ENCODE results near the gene MIOX. TPM values are rescaled to one million over a fixed set of nuclear protein-coding genes. Genes with fewer than 3 reads are reported as not detected.

The MIOX gene
- total RNA-seq, 1 experiment from 2014 or later = 0.39 TPM

DNA sequence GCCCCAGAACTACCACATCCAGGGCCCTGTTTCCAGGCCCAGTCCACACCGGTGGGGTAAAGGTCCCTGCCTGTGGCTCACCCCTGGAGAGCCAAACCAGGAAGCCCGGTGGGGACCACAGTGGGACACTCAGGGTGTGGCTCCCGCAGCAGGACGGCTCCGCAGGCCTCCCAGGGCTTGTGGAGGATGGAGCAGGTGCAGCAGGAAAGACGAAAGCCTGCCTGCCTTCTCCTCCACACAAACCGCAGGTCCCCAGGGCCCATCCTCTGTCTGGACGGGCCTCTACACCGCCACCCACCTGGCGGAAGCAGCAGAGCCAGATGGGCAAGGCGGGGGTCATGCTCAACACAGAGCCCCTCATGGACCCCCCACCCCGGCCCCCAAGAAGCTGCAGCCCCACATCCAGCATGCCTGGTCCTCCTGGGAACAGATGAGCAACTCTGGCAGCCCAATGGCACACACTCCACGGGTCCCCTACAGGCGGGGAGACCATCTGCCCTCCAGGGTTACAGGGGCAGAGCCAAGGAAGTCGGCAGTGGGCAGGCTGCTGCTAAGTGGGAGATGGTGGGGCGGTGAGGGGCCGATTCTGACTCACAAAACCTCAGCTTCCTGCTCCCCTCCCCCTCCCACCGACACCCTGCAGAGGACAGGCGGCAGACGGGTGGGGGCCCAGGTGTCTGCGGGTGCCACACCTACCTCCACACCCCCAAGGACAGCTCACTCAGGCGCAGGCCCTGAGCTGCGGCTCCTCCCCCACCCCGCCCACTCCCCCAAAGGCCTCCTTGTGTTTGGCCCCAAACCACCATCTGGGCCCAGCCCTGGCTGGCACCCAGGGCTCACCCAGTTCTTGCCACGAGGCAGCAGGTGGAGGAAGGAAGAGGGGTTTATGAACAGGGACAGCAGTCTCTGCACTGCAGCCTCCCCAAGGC lies 17.0 kb upstream of the MIOX start:
- Histone ChIP-seq H3K9me3 (ENCODE audit: control insufficient read depth in 1 of 2, insufficient read depth in 1 of 2, low read depth in 1 of 2, low read length in 2 of 2) (no peaks in the 10 kb centered on the region), H3K4me3 (replicated peaks in 1 of 2; ENCODE audit: low read depth in 1 of 2, low read length in 2 of 2) (0 out of 4 replicates have a peak overlapping the region, but pooled peaks of 1 of the 2 experiments have one; percentile 3), H3K9me2 (ENCODE audit: insufficient read depth) (no peaks in the 10 kb centered on the region), H3K4me1 (ENCODE audit: control insufficient read depth in 1 of 2, insufficient read depth in 2 of 2, low read length in 2 of 2) (peaks cover 27 to 48% of the 10 kb centered on the region in 2 experiments), H3K36me3 (ENCODE audit: control insufficient read depth in 1 of 2, insufficient read depth in 2 of 2, low read length in 2 of 2) (peaks cover 5% of the 10 kb centered on the region in 2 experiments; a peak in 3 of 4 replicates), H2AFZ (ENCODE audit: low read depth, low read length, poor library complexity, severe bottlenecking) (no peak overlapping the region), H3K79me2 (ENCODE audit: insufficient read depth, low read length) (peaks cover 61% of the 10 kb centered on the region), H3K9ac (ENCODE audit: low read length) (no peak overlapping the region), H3K4me2 (ENCODE audit: low read length) (peak overlapping the region; percentile 62), H4K20me1 (ENCODE audit: insufficient read depth) (peaks cover 6% of the 10 kb centered on the region; the same call in 1 of the 2 replicates), H3K27ac (ENCODE audit: low read depth, low read length) (peak overlapping the region; percentile 55; the same call in 1 of the 2 replicates), H3K27me3 (ENCODE audit: insufficient read depth, low read length) (no peaks in the 10 kb centered on the region)
- intact Hi-C loops (cut with micrococcal nuclease) = no loop called here
- DNase-seq (ENCODE audit: low read depth, low spot score) (peak; percentile 8), ATAC-seq (peak; percentile 63)
- TF ChIP-seq SIN3A (IDR thresholded peaks at IDR 0.05; ENCODE audit: low read depth) (no peak), ELF1 (IDR thresholded peaks at IDR 0.05; ENCODE audit: borderline replicate concordance, low read depth) (no peak), SP1 (IDR thresholded peaks at IDR 0.05; ENCODE audit: low read depth) (peak; percentile 57), EZH2 (IDR thresholded peaks at IDR 0.05) (no peak), CEBPB (IDR thresholded peaks at IDR 0.05; ENCODE audit: low read depth) (no peak)
- POLR2A ChIA-PET = no interaction called here
- RAD21 ChIA-PET (ENCODE audit: low non-redundant PET in 1 of 2, low total read pairs in 2 of 2, uncharacterized antibody in 2 of 2, unreplicated experiment in 2 of 2) = no interaction called here
- BruUV-seq (replicated peaks) = no TSS peak
- CTCF ChIA-PET = interaction anchor here (1.0 to 1.1 kb wide), 2 partner anchors 29 to 56 kb away, joined by 4 to 5 read pairs; partner anchors contain the start of gene SCO2

DNA sequence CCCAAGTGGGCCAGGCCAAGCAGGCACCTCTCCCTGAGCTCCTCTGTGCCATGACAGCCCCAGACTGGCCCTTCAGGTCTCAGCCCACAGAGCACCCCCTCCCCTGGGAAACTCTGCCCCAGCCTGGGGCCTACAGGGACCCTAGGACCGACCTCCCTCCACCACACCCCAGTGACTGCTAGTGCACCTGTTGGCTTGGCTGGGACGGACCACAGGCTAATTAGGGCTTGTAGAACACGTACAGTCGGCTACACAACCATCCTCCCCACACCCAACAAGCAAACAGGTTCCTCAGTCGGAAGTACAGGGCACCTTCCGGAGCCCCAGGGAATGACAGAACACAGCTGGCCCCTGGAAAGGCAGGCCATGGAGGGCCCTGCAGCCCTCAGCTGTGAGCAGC lies 16.2 kb upstream of the MIOX start:
- Histone ChIP-seq H3K4me2 (ENCODE audit: low read length) (peak overlapping the region; percentile 62), H2AFZ (ENCODE audit: low read depth, low read length, poor library complexity, severe bottlenecking) (no peak overlapping the region), H3K79me2 (ENCODE audit: insufficient read depth, low read length) (peaks cover 61% of the 10 kb centered on the region), H3K4me1 (ENCODE audit: control insufficient read depth in 1 of 2, insufficient read depth in 2 of 2, low read length in 2 of 2) (peaks cover 30 to 53% of the 10 kb centered on the region in 2 experiments), H3K36me3 (ENCODE audit: control insufficient read depth in 1 of 2, insufficient read depth in 2 of 2, low read length in 2 of 2) (peaks cover 0 to 4% of the 10 kb centered on the region in 2 experiments; a peak in 3 of 4 replicates), H3K27ac (ENCODE audit: low read depth, low read length) (peak overlapping the region; percentile 55; the same call in 1 of the 2 replicates), H3K9me2 (ENCODE audit: insufficient read depth) (no peaks in the 10 kb centered on the region), H3K4me3 (replicated peaks in 1 of 2; ENCODE audit: low read depth in 1 of 2, low read length in 2 of 2) (0 out of 4 replicates have a peak overlapping the region, but pooled peaks of 1 of the 2 experiments have one; percentile 3), H3K9ac (ENCODE audit: low read length) (no peak overlapping the region), H3K27me3 (ENCODE audit: insufficient read depth, low read length) (no peaks in the 10 kb centered on the region), H3K9me3 (ENCODE audit: control insufficient read depth in 1 of 2, insufficient read depth in 1 of 2, low read depth in 1 of 2, low read length in 2 of 2) (no peaks in the 10 kb centered on the region), H4K20me1 (ENCODE audit: insufficient read depth) (peaks cover 6% of the 10 kb centered on the region; the same call in 1 of the 2 replicates)
- ChIA-PET CTCF (interaction anchor here (1.0 to 1.1 kb wide), 2 partner anchors 28 to 55 kb away, joined by 4 to 5 read pairs; partner anchors contain the start of gene SCO2), RAD21 (ENCODE audit: low non-redundant PET in 1 of 2, low total read pairs in 2 of 2, uncharacterized antibody in 2 of 2, unreplicated experiment in 2 of 2) (no interaction called here), POLR2A (no interaction called here)
- TF ChIP-seq RAD21 (IDR thresholded peaks at IDR 0.05; ENCODE audit: low read depth) (no peak), ELF1 (IDR thresholded peaks at IDR 0.05; ENCODE audit: borderline replicate concordance, low read depth) (no peak), CEBPB (IDR thresholded peaks at IDR 0.05; ENCODE audit: low read depth) (no peak)
- TF ChIP-seq, protein P1, sequence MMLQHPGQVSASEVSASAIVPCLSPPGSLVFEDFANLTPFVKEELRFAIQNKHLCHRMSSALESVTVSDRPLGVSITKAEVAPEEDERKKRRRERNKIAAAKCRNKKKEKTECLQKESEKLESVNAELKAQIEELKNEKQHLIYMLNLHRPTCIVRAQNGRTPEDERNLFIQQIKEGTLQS (IDR thresholded peaks at IDR 0.05) = no peak
- no peak for ATAC-seq
- no TSS peak for BruUV-seq (replicated peaks)
- intact Hi-C loops (cut with micrococcal nuclease) = no loop called here
- no peak for DNase-seq (ENCODE audit: low read depth, low spot score)
